HG03103 (cell line): ENCODE results near the gene EFCAB8.

Experiments
- ATAC-seq: cut with Tn5 transposase; IDR thresholded peaks from one replicate; pipeline ENCODE4 v1.9.1; 2021; ENCODE audit warnings: low read depth; ENCODE audit not compliant: unreplicated experiment

The EFCAB8 gene

GRCh38 chr20:32980131-32980941 is 121.6 kb downstream of the EFCAB8 start:
- no peak for ATAC-seq

- ATAC-seq: no peak
These were observed 122.3 kb downstream of the EFCAB8 start for GRCh38 chr20:32980990-32981389.

- ATAC-seq: no peak
These were observed 124.1 kb downstream of the EFCAB8 start for GRCh38 chr20:32982617-32983458.

- ATAC-seq: no peak
These were observed 124.9 kb downstream of the EFCAB8 start for GRCh38 chr20:32983459-32984112.

GRCh38 chr20:32984196-32984595 is 125.5 kb downstream of the EFCAB8 start:
- ATAC-seq: no peak

GRCh38 chr20:32984631-32985354 is 126.1 kb downstream of the EFCAB8 start:
- no peak for ATAC-seq

- no peak for ATAC-seq
These were observed 126.9 kb downstream of the EFCAB8 start for GRCh38 chr20:32985596-32985995.

- ATAC-seq: no peak
These were observed 127.7 kb downstream of the EFCAB8 start for GRCh38 chr20:32986331-32986966.

- ATAC-seq: no peak
These were observed 128.5 kb downstream of the EFCAB8 start for GRCh38 chr20:32987044-32987825.

- no peak for ATAC-seq
These were observed 129.3 kb downstream of the EFCAB8 start for GRCh38 chr20:32988008-32988407.

- ATAC-seq: no peak
These were observed 131.0 kb downstream of the EFCAB8 start for GRCh38 chr20:32989507-32990283.

- no peak for ATAC-seq
These were observed 131.7 kb downstream of the EFCAB8 start for GRCh38 chr20:32990426-32990825.

GRCh38 chr20:32991383-32991782 is 132.7 kb downstream of the EFCAB8 start:
- no peak for ATAC-seq

GRCh38 chr20:32991792-32992641 is 133.3 kb downstream of the EFCAB8 start:
- no peak for ATAC-seq

GRCh38 chr20:32993496-32994050 is 134.8 kb downstream of the EFCAB8 start:
- no peak for ATAC-seq

GRCh38 chr20:32995802-32996201 is 137.1 kb downstream of the EFCAB8 start:
- no peak for ATAC-seq

GRCh38 chr20:32997431-32997830 is 138.7 kb downstream of the EFCAB8 start:
- no peak for ATAC-seq
